K562 (cell line): ENCODE measurements around the gene MPHOSPH8. TPM values are rescaled to one million over a fixed set of nuclear protein-coding genes. Genes with fewer than 3 reads are reported as not detected.

Experiments used
- CUX1 ChIP-seq: fragments of 200-800 bp; sonication (Bioruptor generic); IDR thresholded peaks from 2 replicates; pipeline ENCODE4 v1.6.1; 2016; ENCODE audit warnings: missing genetic modification characterization, missing compliant biosample characterization
- E4F1 ChIP-seq: fragments of 250-450 bp; sonication (Bioruptor Pico); IDR thresholded peaks from 2 replicates; pipeline ENCODE4 v1.5.0; 2021; ENCODE audit warnings: mild to moderate bottlenecking, borderline replicate concordance
- MED1 ChIP-seq: sonication (generic); formaldehyde crosslinking; IDR thresholded peaks from 2 replicates; pipeline ENCODE4 v1.8.1; 2023; ENCODE audit warnings: missing genetic modification reagents, borderline replicate concordance
- NONO ChIP-seq, 2 experiments: fragments of 200-400 bp in 1 of 2; fragments of 450-650 bp in 1 of 2; formaldehyde crosslinking in 1 of 2; IDR thresholded peaks; 2 replicates each; pipeline ENCODE4 v1.6.1; 2017; ENCODE audit warnings: low read depth in 2 of 2, mild to moderate bottlenecking in 2 of 2, moderate library complexity in 2 of 2, low read length in 1 of 2
- polyA plus RNA-seq, 8 experiments: library from polyadenylated mRNA; depleted of rRNA in 4 of 8; stranded (reverse) in 5 of 8; unstranded in 3 of 8; fragments of >200 nt; fragmentation: Nextera tagmentation in 2 of 8; fragmentation: Illumina TruSeq in 1 of 8; extraction: Ambion mirVana in 2 of 8; extraction: Trizol in 1 of 8; gene quantifications; 2 replicates each; pipeline versions ENCODE4 v1.2.1 to v1.2.3, GENCODE V29; 2011 to 2014; ENCODE audit warnings: inconsistent platforms in 1 of 8, missing spikeins in 1 of 8
- total RNA-seq, 7 experiments: library from RNA; depleted of rRNA in 6 of 7; stranded (reverse); fragments of >200 nt in 6 of 7; fragmentation: Illumina TruSeq in 2 of 7; extraction: Trizol in 2 of 7; gene quantifications; 2 replicates each; pipeline versions ENCODE4 v1.2.1 to v1.2.3, GENCODE V29; 2011 to 2021; ENCODE audit warnings: low replicate concordance in 1 of 7
- TF ChIP-seq, protein P1 (sequence below): fragments of 200-600 bp; sonication (generic); IDR thresholded peaks from one replicate; pipeline ENCODE4 v1.6.1; 2012; ENCODE audit warnings: mild to moderate bottlenecking, low read depth, low read length, inconsistent platforms

The MPHOSPH8 gene
- total and polyA plus RNA-seq, 9 of the 15 experiments (the other 6 are each of a cell fraction or from before 2014, with no cell fraction given): 10.3 to 24.8 (median 16.6) TPM

GRCh38 chr13:19633479-19634255, at the start of gene MPHOSPH8 (continued):
- TF ChIP-seq CUX1 (CRISPR knock-in tag) (no peak), MED1 (no peak), E4F1 (CRISPR knock-in tag) (no peak), NONO (IDR thresholded peaks at IDR 0.05; ENCODE audit: low read depth in 2 of 2, low read length in 1 of 2) (no peak)
- TF ChIP-seq, protein P1, sequence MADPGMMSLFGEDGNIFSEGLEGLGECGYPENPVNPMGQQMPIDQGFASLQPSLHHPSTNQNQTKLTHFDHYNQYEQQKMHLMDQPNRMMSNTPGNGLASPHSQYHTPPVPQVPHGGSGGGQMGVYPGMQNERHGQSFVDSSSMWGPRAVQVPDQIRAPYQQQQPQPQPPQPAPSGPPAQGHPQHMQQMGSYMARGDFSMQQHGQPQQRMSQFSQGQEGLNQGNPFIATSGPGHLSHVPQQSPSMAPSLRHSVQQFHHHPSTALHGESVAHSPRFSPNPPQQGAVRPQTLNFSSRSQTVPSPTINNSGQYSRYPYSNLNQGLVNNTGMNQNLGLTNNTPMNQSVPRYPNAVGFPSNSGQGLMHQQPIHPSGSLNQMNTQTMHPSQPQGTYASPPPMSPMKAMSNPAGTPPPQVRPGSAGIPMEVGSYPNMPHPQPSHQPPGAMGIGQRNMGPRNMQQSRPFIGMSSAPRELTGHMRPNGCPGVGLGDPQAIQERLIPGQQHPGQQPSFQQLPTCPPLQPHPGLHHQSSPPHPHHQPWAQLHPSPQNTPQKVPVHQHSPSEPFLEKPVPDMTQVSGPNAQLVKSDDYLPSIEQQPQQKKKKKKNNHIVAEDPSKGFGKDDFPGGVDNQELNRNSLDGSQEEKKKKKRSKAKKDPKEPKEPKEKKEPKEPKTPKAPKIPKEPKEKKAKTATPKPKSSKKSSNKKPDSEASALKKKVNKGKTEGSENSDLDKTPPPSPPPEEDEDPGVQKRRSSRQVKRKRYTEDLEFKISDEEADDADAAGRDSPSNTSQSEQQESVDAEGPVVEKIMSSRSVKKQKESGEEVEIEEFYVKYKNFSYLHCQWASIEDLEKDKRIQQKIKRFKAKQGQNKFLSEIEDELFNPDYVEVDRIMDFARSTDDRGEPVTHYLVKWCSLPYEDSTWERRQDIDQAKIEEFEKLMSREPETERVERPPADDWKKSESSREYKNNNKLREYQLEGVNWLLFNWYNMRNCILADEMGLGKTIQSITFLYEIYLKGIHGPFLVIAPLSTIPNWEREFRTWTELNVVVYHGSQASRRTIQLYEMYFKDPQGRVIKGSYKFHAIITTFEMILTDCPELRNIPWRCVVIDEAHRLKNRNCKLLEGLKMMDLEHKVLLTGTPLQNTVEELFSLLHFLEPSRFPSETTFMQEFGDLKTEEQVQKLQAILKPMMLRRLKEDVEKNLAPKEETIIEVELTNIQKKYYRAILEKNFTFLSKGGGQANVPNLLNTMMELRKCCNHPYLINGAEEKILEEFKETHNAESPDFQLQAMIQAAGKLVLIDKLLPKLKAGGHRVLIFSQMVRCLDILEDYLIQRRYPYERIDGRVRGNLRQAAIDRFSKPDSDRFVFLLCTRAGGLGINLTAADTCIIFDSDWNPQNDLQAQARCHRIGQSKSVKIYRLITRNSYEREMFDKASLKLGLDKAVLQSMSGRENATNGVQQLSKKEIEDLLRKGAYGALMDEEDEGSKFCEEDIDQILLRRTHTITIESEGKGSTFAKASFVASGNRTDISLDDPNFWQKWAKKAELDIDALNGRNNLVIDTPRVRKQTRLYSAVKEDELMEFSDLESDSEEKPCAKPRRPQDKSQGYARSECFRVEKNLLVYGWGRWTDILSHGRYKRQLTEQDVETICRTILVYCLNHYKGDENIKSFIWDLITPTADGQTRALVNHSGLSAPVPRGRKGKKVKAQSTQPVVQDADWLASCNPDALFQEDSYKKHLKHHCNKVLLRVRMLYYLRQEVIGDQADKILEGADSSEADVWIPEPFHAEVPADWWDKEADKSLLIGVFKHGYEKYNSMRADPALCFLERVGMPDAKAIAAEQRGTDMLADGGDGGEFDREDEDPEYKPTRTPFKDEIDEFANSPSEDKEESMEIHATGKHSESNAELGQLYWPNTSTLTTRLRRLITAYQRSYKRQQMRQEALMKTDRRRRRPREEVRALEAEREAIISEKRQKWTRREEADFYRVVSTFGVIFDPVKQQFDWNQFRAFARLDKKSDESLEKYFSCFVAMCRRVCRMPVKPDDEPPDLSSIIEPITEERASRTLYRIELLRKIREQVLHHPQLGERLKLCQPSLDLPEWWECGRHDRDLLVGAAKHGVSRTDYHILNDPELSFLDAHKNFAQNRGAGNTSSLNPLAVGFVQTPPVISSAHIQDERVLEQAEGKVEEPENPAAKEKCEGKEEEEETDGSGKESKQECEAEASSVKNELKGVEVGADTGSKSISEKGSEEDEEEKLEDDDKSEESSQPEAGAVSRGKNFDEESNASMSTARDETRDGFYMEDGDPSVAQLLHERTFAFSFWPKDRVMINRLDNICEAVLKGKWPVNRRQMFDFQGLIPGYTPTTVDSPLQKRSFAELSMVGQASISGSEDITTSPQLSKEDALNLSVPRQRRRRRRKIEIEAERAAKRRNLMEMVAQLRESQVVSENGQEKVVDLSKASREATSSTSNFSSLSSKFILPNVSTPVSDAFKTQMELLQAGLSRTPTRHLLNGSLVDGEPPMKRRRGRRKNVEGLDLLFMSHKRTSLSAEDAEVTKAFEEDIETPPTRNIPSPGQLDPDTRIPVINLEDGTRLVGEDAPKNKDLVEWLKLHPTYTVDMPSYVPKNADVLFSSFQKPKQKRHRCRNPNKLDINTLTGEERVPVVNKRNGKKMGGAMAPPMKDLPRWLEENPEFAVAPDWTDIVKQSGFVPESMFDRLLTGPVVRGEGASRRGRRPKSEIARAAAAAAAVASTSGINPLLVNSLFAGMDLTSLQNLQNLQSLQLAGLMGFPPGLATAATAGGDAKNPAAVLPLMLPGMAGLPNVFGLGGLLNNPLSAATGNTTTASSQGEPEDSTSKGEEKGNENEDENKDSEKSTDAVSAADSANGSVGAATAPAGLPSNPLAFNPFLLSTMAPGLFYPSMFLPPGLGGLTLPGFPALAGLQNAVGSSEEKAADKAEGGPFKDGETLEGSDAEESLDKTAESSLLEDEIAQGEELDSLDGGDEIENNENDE: no peak
